ENCODE measurements around the gene JPT2. TPM values are rescaled to one million over a fixed set of nuclear protein-coding genes. Genes with fewer than 3 reads are reported as not detected.

JPT2 gene
- total RNA-seq, 2 experiments from 2014 or later = 61.5 to 62.2 TPM

DNA sequence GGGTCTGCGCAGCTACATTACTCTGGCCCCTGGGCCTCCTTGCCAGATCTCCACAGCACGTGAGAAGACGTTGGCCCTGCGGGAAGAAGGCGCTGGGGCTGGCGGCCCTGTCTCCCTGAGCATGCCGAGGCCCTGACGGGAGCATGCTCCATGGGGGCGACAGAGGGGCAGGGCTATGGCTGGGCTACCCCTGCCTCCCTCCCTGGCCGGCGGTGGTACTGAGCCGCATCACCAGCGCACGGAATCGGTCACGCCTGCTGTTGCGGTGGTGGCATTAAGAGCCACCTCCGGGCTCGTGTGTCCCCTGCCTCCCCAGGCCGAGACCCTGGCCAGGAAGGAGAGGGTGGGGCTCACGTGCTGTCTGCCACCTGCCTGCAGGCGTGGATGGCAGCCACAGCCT, 56.0 kb downstream of the JPT2 start:
- intact Hi-C loops (cut with micrococcal nuclease) = no loop called here
- ChIA-PET POLR2A (no interaction called here), CTCF (no interaction called here)
- Mint-ChIP-seq H3K27me3 (no peaks in the 10 kb centered on the region), H3K4me3 (no peak overlapping the region), H3K9me3 (no peaks in the 10 kb centered on the region), H3K36me3 (ENCODE audit: low read depth) (peaks cover 1% of the 10 kb centered on the region), H3K4me1 (ENCODE audit: low read depth) (no peaks in the 10 kb centered on the region), H3K27ac (no peak overlapping the region)
- TF ChIP-seq, protein P1, sequence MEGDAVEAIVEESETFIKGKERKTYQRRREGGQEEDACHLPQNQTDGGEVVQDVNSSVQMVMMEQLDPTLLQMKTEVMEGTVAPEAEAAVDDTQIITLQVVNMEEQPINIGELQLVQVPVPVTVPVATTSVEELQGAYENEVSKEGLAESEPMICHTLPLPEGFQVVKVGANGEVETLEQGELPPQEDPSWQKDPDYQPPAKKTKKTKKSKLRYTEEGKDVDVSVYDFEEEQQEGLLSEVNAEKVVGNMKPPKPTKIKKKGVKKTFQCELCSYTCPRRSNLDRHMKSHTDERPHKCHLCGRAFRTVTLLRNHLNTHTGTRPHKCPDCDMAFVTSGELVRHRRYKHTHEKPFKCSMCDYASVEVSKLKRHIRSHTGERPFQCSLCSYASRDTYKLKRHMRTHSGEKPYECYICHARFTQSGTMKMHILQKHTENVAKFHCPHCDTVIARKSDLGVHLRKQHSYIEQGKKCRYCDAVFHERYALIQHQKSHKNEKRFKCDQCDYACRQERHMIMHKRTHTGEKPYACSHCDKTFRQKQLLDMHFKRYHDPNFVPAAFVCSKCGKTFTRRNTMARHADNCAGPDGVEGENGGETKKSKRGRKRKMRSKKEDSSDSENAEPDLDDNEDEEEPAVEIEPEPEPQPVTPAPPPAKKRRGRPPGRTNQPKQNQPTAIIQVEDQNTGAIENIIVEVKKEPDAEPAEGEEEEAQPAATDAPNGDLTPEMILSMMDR (IDR thresholded peaks at IDR 0.05) = no peak
- DNase-seq = no peak
- ATAC-seq = no peak

DNA sequence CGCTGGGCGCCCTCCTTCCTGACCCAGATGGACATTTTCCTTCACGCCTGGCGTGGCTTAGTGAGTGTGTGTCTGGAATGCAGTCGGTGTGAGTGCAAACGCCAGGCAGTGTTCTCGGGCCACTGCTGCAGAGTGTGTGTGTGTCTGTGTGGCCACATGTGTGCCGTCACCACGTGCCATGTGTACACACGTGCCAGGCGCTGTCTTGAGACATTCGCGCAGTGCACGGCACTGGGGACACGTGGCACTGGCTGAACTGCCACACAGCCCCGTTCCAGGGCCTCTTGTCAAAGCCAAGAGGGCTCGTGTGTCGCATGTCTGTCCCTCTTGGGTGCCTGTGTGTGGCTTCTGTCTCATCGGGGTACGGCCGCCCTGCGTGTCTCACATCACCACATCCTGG, 56.7 kb downstream of the JPT2 start:
- H3K36me3 Mint-ChIP-seq (ENCODE audit: low read depth) = peaks cover 1% of the 10 kb centered on the region
- POLR2A ChIA-PET = no interaction called here
- no peak overlapping the region for H3K4me3 Mint-ChIP-seq
- TF ChIP-seq, protein P1 (IDR thresholded peaks at IDR 0.05) = no peak
- H3K9me3 Mint-ChIP-seq = no peaks in the 10 kb centered on the region
- DNase-seq (no peak), ATAC-seq (no peak)
- CTCF ChIA-PET = no interaction called here
- no peaks in the 10 kb centered on the region for H3K27me3 Mint-ChIP-seq
- intact Hi-C loops (cut with micrococcal nuclease) = no loop called here
- H3K4me1 Mint-ChIP-seq (ENCODE audit: low read depth) = no peaks in the 10 kb centered on the region
- H3K27ac Mint-ChIP-seq = no peak overlapping the region

DNA sequence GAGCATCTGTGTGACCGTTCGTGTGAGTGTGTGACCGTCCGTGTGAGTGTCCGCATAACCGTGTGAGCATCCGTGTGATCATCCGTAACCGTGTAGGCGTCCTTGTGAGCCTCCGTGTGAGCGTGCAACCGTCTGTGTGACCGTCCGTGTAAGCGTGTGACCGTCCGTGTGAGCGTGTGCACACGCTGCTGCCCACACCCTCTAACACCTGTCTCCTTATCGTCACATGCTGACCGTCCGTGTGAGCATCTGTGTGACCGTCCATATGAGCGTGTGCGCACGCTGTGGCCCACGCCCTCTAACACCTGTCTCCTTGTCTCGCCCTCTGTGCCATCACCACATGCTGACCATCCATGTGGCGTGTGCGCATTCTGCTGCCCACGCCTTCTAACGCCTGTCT, 62.2 kb downstream of the JPT2 start:
- H3K27me3 Mint-ChIP-seq = no peaks in the 10 kb centered on the region
- CTCF ChIA-PET = no interaction called here
- intact Hi-C loops (cut with micrococcal nuclease) = no loop called here
- POLR2A ChIA-PET = no interaction called here
- ATAC-seq (no peak), DNase-seq (no peak)
- TF ChIP-seq, protein P1 (IDR thresholded peaks at IDR 0.05) = no peak
- no peaks in the 10 kb centered on the region for H3K36me3 Mint-ChIP-seq (ENCODE audit: low read depth)
- no peak overlapping the region for H3K4me3 Mint-ChIP-seq
- no peak overlapping the region for H3K27ac Mint-ChIP-seq
- H3K4me1 Mint-ChIP-seq (ENCODE audit: low read depth) = no peaks in the 10 kb centered on the region
- no peaks in the 10 kb centered on the region for H3K9me3 Mint-ChIP-seq

DNA sequence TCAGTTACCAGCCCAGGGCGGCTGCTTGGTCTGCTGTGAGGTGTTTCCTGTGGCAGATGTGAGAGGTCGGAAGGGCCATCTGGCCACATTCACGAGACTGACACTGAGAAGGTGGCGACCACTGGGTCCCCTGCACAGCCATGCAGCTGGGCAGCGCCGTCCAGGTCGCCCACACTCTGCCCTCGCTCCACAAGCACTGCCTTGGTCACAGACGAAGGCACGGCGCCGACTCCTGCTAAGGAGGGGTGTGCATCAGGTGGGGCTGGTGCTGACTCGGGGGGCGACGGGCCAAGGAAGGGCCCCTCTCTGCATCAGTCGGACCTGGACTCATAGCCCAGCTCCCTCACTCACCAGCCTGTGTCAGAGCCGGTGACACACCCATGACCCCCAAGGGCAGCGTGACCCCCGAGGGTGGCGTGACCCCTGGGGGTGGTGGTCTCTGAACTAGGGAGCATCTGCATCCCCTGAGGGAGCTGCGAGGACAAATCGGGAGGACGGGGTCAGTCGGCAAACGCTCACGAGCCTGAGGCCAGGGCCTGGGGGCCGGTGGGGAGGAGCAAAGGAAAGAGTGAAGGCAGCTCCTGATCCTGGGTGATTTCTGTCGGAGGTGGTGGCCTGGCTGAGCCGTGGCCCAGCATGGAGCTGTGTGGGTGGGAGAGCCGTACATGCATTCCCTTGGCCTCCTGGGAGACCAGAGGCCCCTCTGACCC, 62.9 kb downstream of the JPT2 start:
- ATAC-seq (no peak), DNase-seq (no peak)
- Mint-ChIP-seq H3K27ac (no peak overlapping the region), H3K9me3 (no peaks in the 10 kb centered on the region), H3K27me3 (no peaks in the 10 kb centered on the region), H3K36me3 (ENCODE audit: low read depth) (no peaks in the 10 kb centered on the region), H3K4me1 (ENCODE audit: low read depth) (no peaks in the 10 kb centered on the region), H3K4me3 (no peak overlapping the region)
- CTCF ChIA-PET = no interaction called here
- POLR2A ChIA-PET = no interaction called here
- intact Hi-C loops (cut with micrococcal nuclease) = no loop called here
- TF ChIP-seq, protein P1 (IDR thresholded peaks at IDR 0.05) = no peak

DNA sequence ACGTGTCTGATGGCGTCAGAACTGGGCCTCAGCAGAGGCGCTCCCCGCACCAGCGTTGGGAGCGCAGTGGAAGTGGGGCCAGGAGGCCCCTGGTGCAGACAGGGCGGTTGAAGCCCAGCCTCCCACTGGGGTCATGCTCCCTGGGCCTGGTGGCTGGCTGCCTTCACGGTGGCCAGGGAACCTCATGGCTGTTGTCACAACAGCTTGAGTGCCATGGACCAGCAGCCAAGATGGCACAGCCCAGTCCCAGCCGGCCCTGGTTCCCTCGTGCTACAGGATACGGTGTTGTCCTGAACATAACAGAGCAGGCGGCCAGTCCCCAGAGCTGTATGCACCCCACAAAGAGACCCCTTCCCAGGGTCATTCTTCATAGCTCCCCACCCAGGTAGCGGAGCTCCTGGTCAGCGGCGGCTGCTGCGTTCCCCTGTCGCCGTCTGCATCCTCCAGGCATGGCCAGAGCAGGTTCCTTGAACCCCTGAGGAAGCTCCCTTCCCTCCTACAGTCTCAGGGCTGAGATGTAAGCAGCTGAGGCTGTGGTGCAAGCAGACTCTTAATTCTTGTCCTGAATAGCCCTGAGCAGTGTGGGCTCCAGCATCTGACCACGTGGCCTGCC, 63.6 kb downstream of the JPT2 start:
- DNase-seq (no peak), ATAC-seq (no peak)
- CTCF ChIA-PET = no interaction called here
- POLR2A ChIA-PET = no interaction called here
- TF ChIP-seq, protein P1 (IDR thresholded peaks at IDR 0.05) = no peak
- Mint-ChIP-seq H3K9me3 (no peaks in the 10 kb centered on the region), H3K4me3 (no peak overlapping the region), H3K36me3 (ENCODE audit: low read depth) (no peaks in the 10 kb centered on the region), H3K27ac (no peak overlapping the region), H3K4me1 (ENCODE audit: low read depth) (no peaks in the 10 kb centered on the region), H3K27me3 (no peaks in the 10 kb centered on the region)
- intact Hi-C loops (cut with micrococcal nuclease) = no loop called here

Measured in activated CD8-positive, alpha-beta T cell treated with anti-CD3 and anti-CD28 coated beads for 36 hours (primary cell).